GM18861 (cell line): ENCODE results near the gene BRCC3.
A peak's percentile ranks its signal among the peaks of the same experiment; 100 is the strongest.

Source experiments
- ATAC-seq: cut with Tn5 transposase; IDR thresholded peaks from one replicate; pipeline ENCODE4 v1.9.1; 2021; ENCODE audit not compliant: unreplicated experiment

BRCC3 gene

DNA sequence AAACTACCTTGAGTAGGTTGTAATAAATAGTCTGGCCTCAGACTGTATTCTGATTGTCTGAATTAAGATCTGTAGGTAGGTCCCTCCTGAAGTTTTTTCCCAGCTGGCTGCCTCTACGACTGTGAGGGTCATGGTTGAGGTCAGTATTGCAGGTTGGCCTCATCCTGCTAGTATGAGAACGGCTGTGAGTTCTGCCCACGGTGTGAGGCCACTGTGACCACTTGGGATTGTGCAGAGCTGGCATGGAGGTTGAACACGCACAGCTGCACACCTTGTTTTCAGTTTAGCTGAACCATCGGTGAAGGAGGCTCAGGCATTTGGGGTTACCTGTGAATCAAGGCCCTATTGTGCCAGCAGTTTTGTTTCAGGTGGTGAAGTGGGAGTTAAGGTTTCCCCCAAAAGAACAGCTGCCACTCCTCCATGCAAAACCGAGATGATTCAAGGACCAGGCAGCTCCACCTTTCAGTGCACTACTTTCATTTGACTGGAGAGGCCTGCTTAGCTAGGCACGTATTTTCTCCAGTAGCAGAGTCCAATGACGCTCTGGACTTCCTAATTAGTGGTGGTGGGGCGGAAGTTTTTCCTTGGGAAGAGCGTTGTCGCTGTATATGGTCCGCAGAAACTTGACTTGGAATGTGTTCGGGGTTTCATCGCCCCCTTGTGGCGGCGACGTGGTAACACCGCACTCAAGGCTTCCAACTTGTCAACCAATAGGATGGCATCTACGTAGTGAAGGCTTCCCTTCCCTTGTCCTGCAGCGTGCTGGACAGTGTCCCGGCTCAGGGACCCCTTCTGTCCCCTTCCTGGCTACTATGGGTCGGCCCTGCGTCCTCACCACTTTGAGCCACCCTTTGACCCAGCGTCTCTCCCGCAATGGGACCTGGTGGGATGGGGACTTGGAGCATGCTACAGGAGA lies 14.2 kb upstream of the BRCC3 start:
- ATAC-seq, result peak; percentile 81

DNA sequence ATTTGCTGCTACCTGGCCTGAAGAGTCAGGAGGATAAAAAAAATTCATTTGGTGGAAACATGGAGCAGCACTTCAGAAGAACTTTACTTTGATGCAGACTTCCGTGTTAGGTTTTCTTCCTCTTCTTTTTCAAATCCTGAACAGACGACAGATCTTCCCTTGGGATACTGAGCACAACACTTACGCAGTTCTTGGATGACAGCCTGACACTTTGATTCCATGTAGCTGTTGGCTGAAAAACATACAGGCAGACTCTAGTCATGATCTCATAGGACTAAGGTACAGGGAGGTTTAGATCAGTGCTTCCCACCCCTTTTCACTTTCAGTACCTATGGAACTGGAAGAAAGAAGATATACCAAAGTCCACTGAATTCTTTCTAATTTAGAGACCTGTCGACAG lies 9.5 kb upstream of the BRCC3 start:
- ATAC-seq, result no peak

GRCh38 chrX:155065035-155065734 lies 6.1 kb upstream of the BRCC3 start:
- ATAC-seq, result no peak

DNA sequence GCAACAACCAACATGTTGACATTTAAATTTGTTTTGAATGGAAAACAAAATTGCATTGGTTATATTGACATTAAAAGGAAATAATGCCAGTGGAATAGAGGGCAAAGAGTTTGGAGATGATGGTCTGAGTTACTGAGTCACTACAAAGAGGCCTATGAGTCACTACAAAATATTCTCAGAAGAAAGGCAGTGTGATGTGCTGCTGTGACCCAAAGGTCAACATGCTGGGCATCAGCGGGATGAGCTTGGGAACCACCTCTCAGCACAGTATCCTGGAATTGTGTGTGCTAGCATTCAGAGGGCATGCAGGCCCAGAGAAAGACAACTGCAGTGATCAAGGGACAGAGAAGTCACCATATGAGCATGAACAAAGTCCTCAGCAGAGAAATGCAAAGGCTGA lies 3.1 kb upstream of the BRCC3 start:
- no peak for ATAC-seq

- ATAC-seq, result no peak
Measured at GRCh38 chrX:155069414-155069813, 1.9 kb upstream of the BRCC3 start.

GRCh38 chrX:155070038-155070437 lies 1.3 kb upstream of the BRCC3 start:
- ATAC-seq, result no peak

DNA sequence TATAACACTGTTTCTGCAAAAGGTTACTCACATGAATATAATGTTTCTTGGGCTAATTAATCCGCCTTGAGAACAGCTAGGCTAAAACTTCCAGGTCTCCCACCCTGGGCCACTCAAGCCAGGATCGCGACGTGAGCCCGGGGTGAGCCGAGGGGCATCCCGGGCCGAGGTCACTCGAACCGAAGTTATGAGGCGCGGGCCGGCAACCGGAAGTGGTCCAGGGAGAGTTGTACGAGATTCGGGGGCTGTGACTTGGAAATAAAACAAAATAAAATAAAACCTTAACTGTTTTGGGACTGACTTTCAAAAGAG lies 689 bp upstream of the BRCC3 start:
- ATAC-seq, result peak; percentile 1

GRCh38 chrX:155071694-155072280 lies 479 bp downstream of the BRCC3 start:
- peak; percentile 4 for ATAC-seq

DNA sequence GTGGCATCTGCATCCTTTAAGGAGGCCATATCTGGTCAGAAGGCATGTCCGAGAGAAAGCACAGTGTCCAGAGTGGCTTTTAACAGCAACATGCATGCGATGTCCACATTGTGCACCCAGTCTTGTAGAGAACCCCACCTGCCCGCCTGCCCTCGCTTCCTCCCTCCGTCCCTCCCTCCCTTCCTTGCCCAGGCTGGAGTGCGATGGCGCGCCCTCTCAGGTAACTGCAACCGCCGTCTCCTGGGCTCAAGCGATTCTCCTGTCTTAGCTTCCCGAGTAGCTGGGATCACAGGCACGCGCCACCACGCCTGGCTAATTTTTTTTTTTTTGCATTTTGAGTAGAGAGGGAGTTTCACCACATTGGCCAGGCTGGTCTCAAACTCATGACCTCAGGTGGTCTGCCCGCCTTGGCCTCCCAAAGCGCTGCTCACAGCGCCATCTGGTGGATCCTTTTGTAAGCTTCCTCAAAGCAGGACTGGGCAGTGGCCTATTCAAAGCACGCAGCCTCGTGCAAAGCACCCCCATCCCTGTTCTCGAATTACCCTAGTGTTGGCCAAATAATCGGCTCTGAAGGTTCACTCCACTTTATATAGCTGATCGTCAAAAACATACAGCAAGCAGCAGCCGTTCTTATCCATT lies 15.0 kb downstream of the BRCC3 start:
- no peak for ATAC-seq

DNA sequence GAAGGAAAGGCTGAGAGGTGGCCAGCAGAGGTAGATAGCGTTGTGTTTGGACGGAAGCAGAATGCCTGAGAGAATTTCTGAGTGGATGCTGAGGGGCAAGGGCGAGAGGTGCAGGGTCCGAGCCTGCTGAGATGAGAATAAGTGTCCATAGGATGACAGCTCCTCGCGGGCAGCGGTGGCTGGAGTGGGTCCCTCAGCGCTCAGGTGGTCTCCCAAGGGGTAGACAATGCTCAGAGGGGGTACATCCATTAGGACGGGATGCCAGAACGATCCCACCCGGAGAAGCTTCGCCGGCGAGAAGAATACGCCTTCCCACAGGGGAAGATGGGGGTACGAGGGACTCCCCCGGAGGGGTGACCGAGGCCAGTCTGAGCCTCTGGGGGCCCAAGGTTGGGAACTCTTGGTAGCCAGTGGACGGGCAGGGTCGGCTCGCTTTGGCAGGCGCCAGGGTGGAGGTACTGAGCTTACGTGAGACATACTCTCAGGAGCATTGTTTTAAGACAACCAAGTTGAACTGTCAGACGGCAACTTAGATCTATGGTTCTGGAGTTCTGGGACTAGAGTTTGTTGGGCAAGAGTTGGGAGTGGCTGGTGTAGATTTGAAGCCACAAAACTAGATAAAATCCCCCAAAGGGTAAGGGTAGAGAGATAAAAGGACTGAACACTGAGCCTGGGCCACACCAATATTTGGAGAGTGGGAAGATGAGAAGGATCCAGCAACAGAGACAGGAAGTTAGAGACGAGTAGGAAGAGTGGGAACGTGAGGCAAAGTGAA lies 15.8 kb downstream of the BRCC3 start:
- ATAC-seq, result no peak

DNA sequence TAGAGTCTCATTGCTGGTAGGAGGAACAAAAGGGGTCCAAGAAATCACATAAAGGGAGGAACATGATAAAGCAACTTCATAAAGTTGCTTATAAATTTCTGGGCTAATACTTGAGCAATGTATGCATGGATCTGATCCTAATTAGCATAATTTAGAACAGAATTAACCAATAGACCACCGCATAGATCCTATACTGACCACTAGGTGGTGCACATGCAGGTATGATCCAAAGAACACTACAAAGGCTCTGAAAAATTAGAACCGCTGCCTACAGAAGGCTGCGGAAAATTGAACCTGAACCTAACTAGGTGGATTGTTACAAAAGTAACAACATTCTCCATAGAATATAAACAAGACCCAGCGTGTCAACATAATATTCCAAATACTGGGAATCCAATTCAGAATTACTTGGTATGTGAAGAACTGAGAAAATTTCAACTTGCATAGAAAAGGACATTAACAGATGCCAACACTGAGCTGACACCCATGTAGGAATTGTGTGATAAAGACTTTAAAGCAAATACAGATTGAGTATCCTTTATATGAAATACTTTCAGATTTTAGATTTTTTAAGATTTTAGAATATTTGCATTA lies 23.3 kb downstream of the BRCC3 start:
- ATAC-seq, result peak; percentile 83

DNA sequence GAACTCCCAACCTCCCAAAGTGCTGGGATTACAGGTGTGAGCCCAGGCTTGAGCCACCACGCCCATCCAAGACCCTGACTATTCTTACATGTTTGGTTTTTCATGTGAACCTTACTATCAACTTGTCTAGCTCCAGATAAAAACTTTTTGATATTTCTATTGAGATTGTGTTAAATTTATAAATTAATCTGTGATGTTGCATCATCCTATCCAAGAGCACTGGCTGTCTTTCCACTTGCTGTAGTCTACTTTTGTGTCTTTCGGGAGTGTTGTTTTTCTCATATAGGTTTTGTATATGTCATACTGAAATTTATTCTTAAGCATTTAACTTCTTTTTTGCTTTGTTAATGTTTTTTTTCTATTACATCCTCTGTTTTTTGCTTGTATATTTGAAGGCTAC lies 34.6 kb downstream of the BRCC3 start:
- ATAC-seq, result no peak

GRCh38 chrX:155108427-155108826 lies 37.1 kb downstream of the BRCC3 start:
- ATAC-seq, result no peak

- no peak for ATAC-seq
Measured at GRCh38 chrX:155112171-155112570, 40.9 kb downstream of the BRCC3 start.

DNA sequence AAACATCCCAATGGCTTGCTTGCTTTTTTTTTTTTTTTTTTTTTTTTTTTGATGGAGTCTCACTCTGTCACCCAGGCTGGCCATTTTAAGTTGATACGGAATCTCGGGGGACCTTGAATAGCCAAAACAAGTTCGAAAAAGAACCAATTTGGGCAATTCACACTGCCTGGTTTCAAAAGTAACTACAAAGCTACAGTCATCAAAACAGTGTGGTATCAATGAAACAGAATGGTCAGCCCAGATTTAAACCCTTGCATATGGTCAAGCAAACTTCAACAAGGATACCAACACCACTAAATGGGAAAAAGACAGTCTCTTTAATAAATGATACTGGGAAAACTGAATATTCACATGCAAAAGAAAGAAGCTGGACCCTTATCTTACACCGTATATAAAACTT lies 41.8 kb downstream of the BRCC3 start:
- no peak for ATAC-seq

DNA sequence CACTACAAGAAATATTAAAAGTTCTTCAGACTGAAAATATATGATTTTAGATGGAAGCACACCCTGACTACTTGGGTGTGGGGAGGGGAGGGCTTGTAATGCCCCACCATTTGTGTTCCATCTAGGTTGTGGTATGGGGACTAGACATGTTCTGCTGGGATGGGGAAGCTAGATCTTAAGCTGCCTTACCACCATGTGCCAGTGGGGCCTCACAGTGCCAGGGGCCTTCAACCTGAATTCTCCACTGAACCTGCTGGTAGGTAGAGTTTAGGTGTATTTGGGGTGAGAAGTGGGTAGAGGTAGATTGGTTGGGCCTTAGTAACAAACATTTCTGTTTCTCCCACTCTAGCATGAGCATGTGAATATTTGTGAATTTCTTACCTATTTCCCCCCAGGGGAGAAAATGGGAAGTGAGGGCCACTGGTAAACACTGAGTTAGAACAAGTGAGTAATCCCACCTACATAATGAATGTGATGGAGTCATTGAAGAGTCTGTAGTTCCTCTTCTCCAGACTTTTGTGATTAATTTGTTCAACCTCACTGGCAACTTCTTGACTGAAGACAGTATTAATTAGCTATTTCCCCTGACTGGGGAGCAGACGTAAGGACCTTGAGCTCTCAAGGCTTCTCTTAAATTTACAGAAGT lies 44.0 kb downstream of the BRCC3 start:
- no peak for ATAC-seq

DNA sequence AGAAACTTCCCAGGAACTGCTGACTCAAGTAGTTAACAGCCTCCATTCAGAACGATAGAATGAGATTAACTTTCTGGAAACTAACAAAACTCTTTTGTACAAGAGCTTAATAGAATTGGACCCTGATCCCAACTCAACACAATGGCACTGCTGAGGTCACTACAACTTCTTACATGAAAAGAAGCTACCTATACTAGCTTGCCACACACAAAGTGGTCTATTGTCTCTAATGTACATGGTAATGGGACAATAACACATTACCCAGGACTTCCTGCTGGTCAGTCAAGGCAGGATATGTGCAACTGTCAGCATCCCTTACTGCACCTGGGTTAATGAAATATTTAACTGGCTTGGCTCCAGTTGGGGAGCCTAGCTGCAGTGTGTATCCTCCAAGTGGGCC lies 56.2 kb downstream of the BRCC3 start:
- no peak for ATAC-seq

- ATAC-seq, result no peak
Measured at GRCh38 chrX:155127940-155128339, 56.6 kb downstream of the BRCC3 start.

GRCh38 chrX:155132110-155132509 lies 60.8 kb downstream of the BRCC3 start:
- no peak for ATAC-seq

DNA sequence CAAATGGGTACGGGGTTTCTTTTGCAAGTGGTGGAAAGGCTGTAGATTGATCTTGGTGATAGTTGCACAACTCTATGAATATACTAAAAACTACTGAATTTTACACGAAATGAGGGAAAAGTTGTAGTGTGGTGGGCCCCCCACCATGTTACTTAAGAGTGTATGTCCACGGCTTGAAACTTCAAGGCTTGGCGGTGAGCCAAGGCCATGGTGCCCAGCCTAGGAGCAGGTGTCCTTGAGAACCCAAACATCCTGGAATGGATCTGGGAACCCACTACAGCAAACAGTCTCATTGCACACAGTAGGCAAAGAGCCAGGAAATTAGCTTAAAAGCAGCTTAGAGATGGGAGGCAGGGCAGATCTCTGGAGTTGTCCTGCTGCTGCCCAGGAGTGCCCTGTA lies 62.9 kb downstream of the BRCC3 start:
- ATAC-seq, result no peak
